ENCODE measurements around the gene MTHFD1L. TPM values are rescaled to one million over a fixed set of nuclear protein-coding genes. Genes with fewer than 3 reads are reported as not detected.

Gene MTHFD1L
- total and polyA plus RNA-seq, 2 of the 8 experiments (the other 6 are each of a cell fraction or from before 2014, with no cell fraction given) = 29.2 to 105 TPM

GRCh38 chr6:151069641-151070040 lies 204.1 kb downstream of the MTHFD1L start:
- no peaks in the 10 kb centered on the region for H4K20me1 ChIP-seq (replicated peaks in 1 of 2; ENCODE audit: control insufficient read depth in 1 of 2, insufficient read depth in 2 of 2, low read length in 2 of 2)
- TF ChIP-seq TEAD4 (IDR thresholded peaks at IDR 0.05; ENCODE audit: low read depth, low read length) (no peak), SP2 (IDR thresholded peaks at IDR 0.05; ENCODE audit: low read length) (no peak), MAFK (IDR thresholded peaks at IDR 0.05; ENCODE audit: low read depth, low read length) (no peak), E2F6 (IDR thresholded peaks at IDR 0.05) (no peak)
- no peak overlapping the region for H3K27ac ChIP-seq (ENCODE audit: low read depth, low read length)
- H2BK120ac ChIP-seq (replicated peaks; ENCODE audit: low read depth, low read length) = no peak overlapping the region
- H3K23me2 ChIP-seq (ENCODE audit: low read depth, low read length) = no peaks in the 10 kb centered on the region
- no peak overlapping the region for H3K4ac ChIP-seq (replicated peaks; ENCODE audit: insufficient read length, low read depth, low read length)
- no peak overlapping the region for H4K8ac ChIP-seq (ENCODE audit: extremely low read depth, insufficient read depth, low read length)
- H2AFZ ChIP-seq (ENCODE audit: low read length) = no peak overlapping the region
- ChIA-PET CTCF (ENCODE audit: partially characterized antibody) (interaction anchor here (1.4 to 2.7 kb wide), 2 partner anchors 55 to 254 kb away, joined by 3 to 8 read pairs; no protein-coding TSS in a partner anchor), POLR2A (ENCODE audit: partially characterized antibody) (interaction anchor here (0.6 kb wide), 1 partner anchor 22 kb away, joined by 3 read pairs; no protein-coding TSS in a partner anchor)
- H4K5ac ChIP-seq (ENCODE audit: insufficient read length, low read depth, low read length) = no peak overlapping the region
- H2BK20ac ChIP-seq (ENCODE audit: low read length) = no peak overlapping the region
- H2BK12ac ChIP-seq (ENCODE audit: low read depth, low read length) = no peak overlapping the region
- H3K23ac ChIP-seq (ENCODE audit: insufficient read length) = no peak overlapping the region
- H3K4me1 ChIP-seq (replicated peaks in 1 of 4; ENCODE audit: control insufficient read depth in 3 of 4, insufficient read depth in 4 of 4, low read length in 3 of 4) = no peaks in the 10 kb centered on the region
- no peak overlapping the region for H3K9ac ChIP-seq (replicated peaks in 1 of 4; ENCODE audit: extremely low read depth in 1 of 4, low read depth in 3 of 4, low read length in 3 of 4)
- H3K18ac ChIP-seq (ENCODE audit: extremely low read depth, low read length) = no peak overlapping the region
- WGBS, 2 experiments (ENCODE audit: extremely low coverage in 1 of 2, insufficient coverage in 1 of 2, insufficient read length in 1 of 2, insufficient replicate concordance in 2 of 2, low coverage in 1 of 2, low lambda C conversion rate in 2 of 2, missing lambda C conversion rate in 1 of 2) = 93% methylated on average over 8 of the region's 8 CpGs; no CpG with 5 or more reads in 1 of the 2 experiments
- no peak overlapping the region for H2AK5ac ChIP-seq (ENCODE audit: low read depth, low read length)
- DNase-seq (ENCODE audit: low read depth in 1 of 2, low spot score in 2 of 2) (no peak), FAIRE-seq (no peak)
- H3K36me3 ChIP-seq (ENCODE audit: control insufficient read depth in 2 of 4, insufficient read depth in 4 of 4, low read length in 3 of 4) = peaks cover 0 to 8% (median 0%) of the 10 kb centered on the region in 4 experiments; a peak in 2 of 8 replicates
- H3K4me3 ChIP-seq (ENCODE audit: extremely low read depth in 1 of 4, insufficient read depth in 2 of 4, low read depth in 3 of 4, low read length in 4 of 4) = no peak overlapping the region
- no peak overlapping the region for H2BK15ac ChIP-seq (ENCODE audit: low read length)
- H3K9me3 ChIP-seq (ENCODE audit: insufficient read depth in 2 of 2, low read depth in 1 of 2, low read length in 1 of 2) = peaks cover 0 to 2% of the 10 kb centered on the region in 2 experiments; a peak in 1 of 4 replicates
- no peak overlapping the region for H4K91ac ChIP-seq (replicated peaks; ENCODE audit: insufficient read length, low read length)
- H3K27me3 ChIP-seq (replicated peaks in 1 of 4; ENCODE audit: control insufficient read depth in 3 of 4, extremely low read depth in 1 of 4, insufficient read depth in 3 of 4, low read length in 3 of 4) = no peaks in the 10 kb centered on the region
- H3K79me2 ChIP-seq (ENCODE audit: control insufficient read depth in 1 of 2, insufficient read depth in 2 of 2, low read length in 2 of 2) = no peaks in the 10 kb centered on the region
- no peaks in the 10 kb centered on the region for H3K79me1 ChIP-seq (ENCODE audit: low read depth, low read length)
- no peak overlapping the region for H3K4me2 ChIP-seq (ENCODE audit: insufficient read depth in 1 of 2, low read depth in 2 of 2, low read length in 2 of 2)
- no peak overlapping the region for H3K56ac ChIP-seq (replicated peaks; ENCODE audit: insufficient read length, low read depth, low read length)
- H3K14ac ChIP-seq (ENCODE audit: insufficient read length) = no peak overlapping the region
- H2BK5ac ChIP-seq (ENCODE audit: low read depth, low read length) = no peak overlapping the region

All from H1 (cell line).